K562 (cell line): ENCODE results near the gene ZMYND19. TPM values are rescaled to one million over a fixed set of nuclear protein-coding genes. Genes with fewer than 3 reads are reported as not detected.

Experiments
- CBFA2T3 ChIP-seq: fragments of 450-650 bp; IDR thresholded peaks from 2 replicates; pipeline ENCODE4 v1.6.1; 2017
- EP300 ChIP-seq: IDR thresholded peaks from 2 replicates; pipeline ENCODE4 v1.6.1; 2012; ENCODE audit warnings: low read length, improper control_type of control experiment
- FOXK1 ChIP-seq: sonication (generic); formaldehyde crosslinking; IDR thresholded peaks from 2 replicates; pipeline ENCODE4 v1.8.0; 2022; ENCODE audit warnings: missing genetic modification reagents, mild to moderate bottlenecking, borderline replicate concordance
- HDGF ChIP-seq: fragments of 450-650 bp; IDR thresholded peaks from 2 replicates; pipeline ENCODE4 v1.6.1; 2016
- IFI16 ChIP-seq: fragments of 250-450 bp; sonication (Bioruptor Pico); IDR thresholded peaks from 2 replicates; pipeline ENCODE4 v2.1.2; 2022; ENCODE audit warnings: mild to moderate bottlenecking, inconsistent platforms
- KAT8 ChIP-seq: fragments of 450-650 bp; IDR thresholded peaks from 2 replicates; pipeline ENCODE4 v1.6.1; 2016; ENCODE audit warnings: low read depth, mild to moderate bottlenecking
- NFIC ChIP-seq: fragments of 450-650 bp; IDR thresholded peaks from 2 replicates; pipeline ENCODE4 v1.6.1; 2017; ENCODE audit warnings: mild to moderate bottlenecking, inconsistent platforms
- RBM22 ChIP-seq: fragments of 200-400 bp; formaldehyde crosslinking; IDR thresholded peaks from 2 replicates; pipeline ENCODE4 v1.6.1; 2018; ENCODE audit warnings: low read length, low read depth; ENCODE audit not compliant: poor library complexity, severe bottlenecking
- SRSF9 ChIP-seq: fragments of 200-400 bp; formaldehyde crosslinking; IDR thresholded peaks from 2 replicates; pipeline ENCODE4 v1.6.1; 2017; ENCODE audit warnings: low read depth, low read length, borderline replicate concordance
- ZNF766 ChIP-seq: fragments of 200-800 bp; sonication (Bioruptor generic); conservative IDR thresholded peaks from 2 replicates; pipeline ENCODE4 v1.6.1; 2016; ENCODE audit warnings: missing genetic modification characterization, missing compliant biosample characterization
- polyA plus RNA-seq, 8 experiments: library from polyadenylated mRNA; depleted of rRNA in 4 of 8; stranded (reverse) in 5 of 8; unstranded in 3 of 8; fragments of >200 nt; fragmentation: Nextera tagmentation in 2 of 8; fragmentation: Illumina TruSeq in 1 of 8; extraction: Ambion mirVana in 2 of 8; extraction: Trizol in 1 of 8; gene quantifications; 2 replicates each; pipeline versions ENCODE4 v1.2.1 to v1.2.3, GENCODE V29; 2011 to 2014; ENCODE audit warnings: inconsistent platforms in 1 of 8, missing spikeins in 1 of 8
- total RNA-seq, 7 experiments: library from RNA; depleted of rRNA in 6 of 7; stranded (reverse); fragments of >200 nt in 6 of 7; fragmentation: Illumina TruSeq in 2 of 7; extraction: Trizol in 2 of 7; gene quantifications; 2 replicates each; pipeline versions ENCODE4 v1.2.1 to v1.2.3, GENCODE V29; 2011 to 2021; ENCODE audit warnings: low replicate concordance in 1 of 7
- TF ChIP-seq, protein P1 (sequence below): fragments of 250-450 bp; sonication (Bioruptor Pico); IDR thresholded peaks from 2 replicates; pipeline ENCODE4 v1.8.0; 2021; ENCODE audit warnings: moderate library complexity, mild to moderate bottlenecking, inconsistent platforms
- TF ChIP-seq, protein P2 (sequence below): fragments of 450-650 bp; formaldehyde crosslinking; IDR thresholded peaks from 2 replicates; pipeline ENCODE4 v1.4.0; 2020; ENCODE audit warnings: mild to moderate bottlenecking, moderate library complexity
- TF ChIP-seq, protein P3 (sequence below): fragments of 250-450 bp; sonication (Bioruptor Pico); IDR thresholded peaks from 2 replicates; pipeline ENCODE4 v1.4.0; 2020; ENCODE audit warnings: borderline replicate concordance
- TF ChIP-seq, protein P4 (sequence below): fragments of 250-450 bp; sonication (Bioruptor Pico); IDR thresholded peaks from 2 replicates; pipeline ENCODE4 v1.4.0; 2020; ENCODE audit warnings: mild to moderate bottlenecking, moderate library complexity, borderline replicate concordance
- TF ChIP-seq, protein P5 (sequence below): sonication (generic); formaldehyde crosslinking; IDR thresholded peaks from 2 replicates; pipeline ENCODE4 v1.8.1; 2022; ENCODE audit warnings: missing genetic modification reagents
- TF ChIP-seq, protein P6 (sequence below): sonication (generic); formaldehyde crosslinking; IDR thresholded peaks from 2 replicates; pipeline ENCODE4 v1.8.1; 2023; ENCODE audit warnings: mild to moderate bottlenecking, missing genetic modification reagents

ZMYND19 gene
- total and polyA plus RNA-seq, 9 of the 15 experiments (the other 6 are each of a cell fraction or from before 2014, with no cell fraction given), result 1.0 to 86.7 (median 44.0) TPM

DNA sequence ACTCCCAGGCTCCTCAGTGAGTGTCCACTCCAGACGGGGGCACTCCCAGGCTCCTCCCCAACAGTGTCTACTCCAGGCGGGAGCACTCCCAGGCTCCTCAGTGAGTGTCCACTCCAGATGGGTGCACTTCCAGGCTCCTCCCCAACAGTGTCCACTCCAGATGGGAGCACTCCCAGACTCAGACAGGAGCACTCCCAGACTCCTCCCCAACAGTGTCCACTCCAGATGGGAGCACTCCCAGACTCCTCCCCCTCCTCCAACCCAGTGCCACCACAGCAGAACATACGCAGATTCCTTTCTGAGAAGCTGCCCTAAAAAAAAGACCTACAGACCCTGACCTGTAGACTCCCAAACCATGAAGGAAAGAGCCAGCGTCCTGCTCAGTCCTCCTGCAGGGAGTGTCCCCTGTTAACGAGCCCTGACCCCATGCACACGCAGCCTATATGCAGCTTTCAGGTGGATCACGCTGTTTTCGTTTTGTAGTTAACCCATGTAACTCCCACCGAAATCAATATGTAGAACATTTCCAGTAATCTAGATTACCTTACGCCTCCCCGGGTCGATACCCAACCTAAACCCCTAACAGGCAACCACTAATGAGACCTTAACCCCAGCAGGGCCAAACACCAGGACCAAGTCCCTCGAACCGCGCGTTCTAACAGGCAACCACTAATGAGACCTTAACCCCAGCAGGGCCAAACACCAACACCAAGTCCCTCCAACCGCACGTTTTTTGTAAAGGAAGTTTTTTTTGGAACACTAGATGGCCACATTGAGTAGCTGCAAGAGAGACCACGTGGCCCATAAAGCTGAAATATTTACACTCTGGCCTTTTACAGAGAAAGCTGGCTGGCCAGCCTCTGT lies 55.8 kb downstream of the ZMYND19 start (continued):
- TF ChIP-seq, protein P1, sequence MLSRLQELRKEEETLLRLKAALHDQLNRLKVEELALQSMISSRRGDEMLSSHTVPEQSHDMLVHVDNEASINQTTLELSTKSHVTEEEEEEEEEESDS, result no peak
- TF ChIP-seq KAT8 (no peak), SRSF9 (no peak), EP300 (no peak), FOXK1 (CRISPR knock-in tag) (no peak), RBM22 (no peak), NFIC (no peak), ZNF766 (CRISPR knock-in tag) (no peak), CBFA2T3 (no peak), IFI16 (CRISPR knock-in tag) (no peak), HDGF (no peak)
- TF ChIP-seq, protein P2, sequence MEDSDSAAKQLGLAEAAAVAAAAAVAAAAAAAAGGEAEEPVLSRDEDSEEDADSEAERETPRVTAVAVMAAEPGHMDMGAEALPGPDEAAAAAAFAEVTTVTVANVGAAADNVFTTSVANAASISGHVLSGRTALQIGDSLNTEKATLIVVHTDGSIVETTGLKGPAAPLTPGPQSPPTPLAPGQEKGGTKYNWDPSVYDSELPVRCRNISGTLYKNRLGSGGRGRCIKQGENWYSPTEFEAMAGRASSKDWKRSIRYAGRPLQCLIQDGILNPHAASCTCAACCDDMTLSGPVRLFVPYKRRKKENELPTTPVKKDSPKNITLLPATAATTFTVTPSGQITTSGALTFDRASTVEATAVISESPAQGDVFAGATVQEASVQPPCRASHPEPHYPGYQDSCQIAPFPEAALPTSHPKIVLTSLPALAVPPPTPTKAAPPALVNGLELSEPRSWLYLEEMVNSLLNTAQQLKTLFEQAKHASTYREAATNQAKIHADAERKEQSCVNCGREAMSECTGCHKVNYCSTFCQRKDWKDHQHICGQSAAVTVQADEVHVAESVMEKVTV (CRISPR knock-in tag), result no peak
- TF ChIP-seq, protein P3, sequence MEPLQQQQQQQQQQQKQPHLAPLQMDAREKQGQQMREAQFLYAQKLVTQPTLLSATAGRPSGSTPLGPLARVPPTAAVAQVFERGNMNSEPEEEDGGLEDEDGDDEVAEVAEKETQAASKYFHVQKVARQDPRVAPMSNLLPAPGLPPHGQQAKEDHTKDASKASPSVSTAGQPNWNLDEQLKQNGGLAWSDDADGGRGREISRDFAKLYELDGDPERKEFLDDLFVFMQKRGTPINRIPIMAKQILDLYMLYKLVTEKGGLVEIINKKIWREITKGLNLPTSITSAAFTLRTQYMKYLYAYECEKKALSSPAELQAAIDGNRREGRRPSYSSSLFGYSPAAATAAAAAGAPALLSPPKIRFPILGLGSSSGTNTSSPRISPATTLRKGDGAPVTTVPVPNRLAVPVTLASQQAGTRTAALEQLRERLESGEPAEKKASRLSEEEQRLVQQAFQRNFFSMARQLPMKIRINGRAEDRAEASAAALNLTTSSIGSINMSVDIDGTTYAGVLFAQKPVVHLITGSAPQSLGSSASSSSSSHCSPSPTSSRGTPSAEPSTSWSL (CRISPR knock-in tag), result no peak
- TF ChIP-seq, protein P4, sequence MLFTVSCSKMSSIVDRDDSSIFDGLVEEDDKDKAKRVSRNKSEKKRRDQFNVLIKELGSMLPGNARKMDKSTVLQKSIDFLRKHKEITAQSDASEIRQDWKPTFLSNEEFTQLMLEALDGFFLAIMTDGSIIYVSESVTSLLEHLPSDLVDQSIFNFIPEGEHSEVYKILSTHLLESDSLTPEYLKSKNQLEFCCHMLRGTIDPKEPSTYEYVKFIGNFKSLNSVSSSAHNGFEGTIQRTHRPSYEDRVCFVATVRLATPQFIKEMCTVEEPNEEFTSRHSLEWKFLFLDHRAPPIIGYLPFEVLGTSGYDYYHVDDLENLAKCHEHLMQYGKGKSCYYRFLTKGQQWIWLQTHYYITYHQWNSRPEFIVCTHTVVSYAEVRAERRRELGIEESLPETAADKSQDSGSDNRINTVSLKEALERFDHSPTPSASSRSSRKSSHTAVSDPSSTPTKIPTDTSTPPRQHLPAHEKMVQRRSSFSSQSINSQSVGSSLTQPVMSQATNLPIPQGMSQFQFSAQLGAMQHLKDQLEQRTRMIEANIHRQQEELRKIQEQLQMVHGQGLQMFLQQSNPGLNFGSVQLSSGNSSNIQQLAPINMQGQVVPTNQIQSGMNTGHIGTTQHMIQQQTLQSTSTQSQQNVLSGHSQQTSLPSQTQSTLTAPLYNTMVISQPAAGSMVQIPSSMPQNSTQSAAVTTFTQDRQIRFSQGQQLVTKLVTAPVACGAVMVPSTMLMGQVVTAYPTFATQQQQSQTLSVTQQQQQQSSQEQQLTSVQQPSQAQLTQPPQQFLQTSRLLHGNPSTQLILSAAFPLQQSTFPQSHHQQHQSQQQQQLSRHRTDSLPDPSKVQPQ, result no peak
- TF ChIP-seq, protein P5, sequence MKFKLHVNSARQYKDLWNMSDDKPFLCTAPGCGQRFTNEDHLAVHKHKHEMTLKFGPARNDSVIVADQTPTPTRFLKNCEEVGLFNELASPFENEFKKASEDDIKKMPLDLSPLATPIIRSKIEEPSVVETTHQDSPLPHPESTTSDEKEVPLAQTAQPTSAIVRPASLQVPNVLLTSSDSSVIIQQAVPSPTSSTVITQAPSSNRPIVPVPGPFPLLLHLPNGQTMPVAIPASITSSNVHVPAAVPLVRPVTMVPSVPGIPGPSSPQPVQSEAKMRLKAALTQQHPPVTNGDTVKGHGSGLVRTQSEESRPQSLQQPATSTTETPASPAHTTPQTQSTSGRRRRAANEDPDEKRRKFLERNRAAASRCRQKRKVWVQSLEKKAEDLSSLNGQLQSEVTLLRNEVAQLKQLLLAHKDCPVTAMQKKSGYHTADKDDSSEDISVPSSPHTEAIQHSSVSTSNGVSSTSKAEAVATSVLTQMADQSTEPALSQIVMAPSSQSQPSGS, result no peak
- TF ChIP-seq, protein P6, sequence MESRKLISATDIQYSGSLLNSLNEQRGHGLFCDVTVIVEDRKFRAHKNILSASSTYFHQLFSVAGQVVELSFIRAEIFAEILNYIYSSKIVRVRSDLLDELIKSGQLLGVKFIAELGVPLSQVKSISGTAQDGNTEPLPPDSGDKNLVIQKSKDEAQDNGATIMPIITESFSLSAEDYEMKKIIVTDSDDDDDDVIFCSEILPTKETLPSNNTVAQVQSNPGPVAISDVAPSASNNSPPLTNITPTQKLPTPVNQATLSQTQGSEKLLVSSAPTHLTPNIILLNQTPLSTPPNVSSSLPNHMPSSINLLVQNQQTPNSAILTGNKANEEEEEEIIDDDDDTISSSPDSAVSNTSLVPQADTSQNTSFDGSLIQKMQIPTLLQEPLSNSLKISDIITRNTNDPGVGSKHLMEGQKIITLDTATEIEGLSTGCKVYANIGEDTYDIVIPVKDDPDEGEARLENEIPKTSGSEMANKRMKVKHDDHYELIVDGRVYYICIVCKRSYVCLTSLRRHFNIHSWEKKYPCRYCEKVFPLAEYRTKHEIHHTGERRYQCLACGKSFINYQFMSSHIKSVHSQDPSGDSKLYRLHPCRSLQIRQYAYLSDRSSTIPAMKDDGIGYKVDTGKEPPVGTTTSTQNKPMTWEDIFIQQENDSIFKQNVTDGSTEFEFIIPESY (CRISPR knock-in tag), result 0 out of 2 replicates have a peak, but pooled peaks have one; percentile 32
